Left ventricle myocardium inferior (tissue), 1 donor: ENCODE data around the gene AFDN. TPM values are rescaled to one million over a fixed set of nuclear protein-coding genes. Genes with fewer than 3 reads are reported as not detected.

Experiments
- DNase-seq: peaks from one replicate; pipeline ENCODE4 v3.0.0-alpha.2; 2020
- H3K27ac ChIP-seq: fragments of 200-600 bp; replicated peaks from 2 replicates; pipeline ENCODE4 v1.8.0; 2021
- H3K27me3 ChIP-seq: fragments of 200-600 bp; 2 replicates; pipeline ENCODE4 v1.8.0; 2021; ENCODE audit warnings: low read depth
- H3K36me3 ChIP-seq: fragments of 200-600 bp; 2 replicates; pipeline ENCODE4 v1.8.0; 2021
- H3K4me1 ChIP-seq: fragments of 200-600 bp; 2 replicates; pipeline ENCODE4 v1.8.0; 2021
- H3K4me3 ChIP-seq: fragments of 200-600 bp; 2 replicates; pipeline ENCODE4 v1.8.0; 2021; ENCODE audit warnings: mild to moderate bottlenecking, moderate library complexity
- H3K9me3 ChIP-seq: fragments of 200-600 bp; replicated peaks from 2 replicates; pipeline ENCODE4 v1.8.0; 2021
- intact Hi-C: fragments of 100-400 bp; cut with micrococcal nuclease; formaldehyde crosslinking; loops from one replicate; pipeline ENCODE4 v1.11.0; 2022
- total RNA-seq: library from RNA; stranded (reverse); fragmentation: NEBNext Ultra II Directional; extraction: Animal tissue kit (Norgen Biotek cat#: 25700); gene quantifications from one replicate; pipeline ENCODE4 v1.2.1, GENCODE V29; 2021
- TF ChIP-seq, protein P1 (sequence below): fragments of 200-600 bp; IDR thresholded peaks from 2 replicates; pipeline ENCODE4 v1.8.0; 2021; ENCODE audit warnings: antibody characterized with exemption, mild to moderate bottlenecking, borderline replicate concordance
- donor health status: DM: no; HTN: yes; CAD: no; lungs with severe emphysema.

Gene AFDN
- total RNA-seq, 1 donor from 2014 or later, result 54.9 TPM

DNA sequence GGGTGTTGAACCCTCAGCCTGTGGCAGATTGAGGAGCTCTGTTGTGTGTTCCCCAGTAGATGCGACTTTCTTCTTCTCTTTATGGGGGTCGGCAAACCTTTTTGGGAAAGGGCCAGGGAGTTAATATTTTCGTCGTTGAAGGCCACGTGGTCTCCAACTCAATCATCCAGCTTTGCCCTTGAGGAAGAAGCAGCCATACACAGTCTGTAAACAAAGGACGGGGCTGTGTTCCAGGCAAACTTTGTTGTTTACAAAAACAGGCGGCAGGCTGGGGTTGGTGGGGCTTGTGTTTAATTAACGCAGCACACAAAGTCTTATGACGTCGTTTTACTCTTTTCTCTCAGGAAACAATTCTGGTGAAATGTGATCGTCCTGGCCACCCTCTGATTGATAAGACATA lies 190.9 kb downstream of the AFDN start:
- H3K9me3 ChIP-seq, result no peaks in the 10 kb centered on the region
- TF ChIP-seq, protein P1, sequence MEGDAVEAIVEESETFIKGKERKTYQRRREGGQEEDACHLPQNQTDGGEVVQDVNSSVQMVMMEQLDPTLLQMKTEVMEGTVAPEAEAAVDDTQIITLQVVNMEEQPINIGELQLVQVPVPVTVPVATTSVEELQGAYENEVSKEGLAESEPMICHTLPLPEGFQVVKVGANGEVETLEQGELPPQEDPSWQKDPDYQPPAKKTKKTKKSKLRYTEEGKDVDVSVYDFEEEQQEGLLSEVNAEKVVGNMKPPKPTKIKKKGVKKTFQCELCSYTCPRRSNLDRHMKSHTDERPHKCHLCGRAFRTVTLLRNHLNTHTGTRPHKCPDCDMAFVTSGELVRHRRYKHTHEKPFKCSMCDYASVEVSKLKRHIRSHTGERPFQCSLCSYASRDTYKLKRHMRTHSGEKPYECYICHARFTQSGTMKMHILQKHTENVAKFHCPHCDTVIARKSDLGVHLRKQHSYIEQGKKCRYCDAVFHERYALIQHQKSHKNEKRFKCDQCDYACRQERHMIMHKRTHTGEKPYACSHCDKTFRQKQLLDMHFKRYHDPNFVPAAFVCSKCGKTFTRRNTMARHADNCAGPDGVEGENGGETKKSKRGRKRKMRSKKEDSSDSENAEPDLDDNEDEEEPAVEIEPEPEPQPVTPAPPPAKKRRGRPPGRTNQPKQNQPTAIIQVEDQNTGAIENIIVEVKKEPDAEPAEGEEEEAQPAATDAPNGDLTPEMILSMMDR, result no peak
- H3K4me1 ChIP-seq, result peaks cover 24% of the 10 kb centered on the region
- no peak for DNase-seq
- no peak overlapping the region for H3K4me3 ChIP-seq
- intact Hi-C loops, result no loop called here
- H3K27ac ChIP-seq, result no peak overlapping the region
- H3K36me3 ChIP-seq, result no peaks in the 10 kb centered on the region
- H3K27me3 ChIP-seq, result no peaks in the 10 kb centered on the region

DNA sequence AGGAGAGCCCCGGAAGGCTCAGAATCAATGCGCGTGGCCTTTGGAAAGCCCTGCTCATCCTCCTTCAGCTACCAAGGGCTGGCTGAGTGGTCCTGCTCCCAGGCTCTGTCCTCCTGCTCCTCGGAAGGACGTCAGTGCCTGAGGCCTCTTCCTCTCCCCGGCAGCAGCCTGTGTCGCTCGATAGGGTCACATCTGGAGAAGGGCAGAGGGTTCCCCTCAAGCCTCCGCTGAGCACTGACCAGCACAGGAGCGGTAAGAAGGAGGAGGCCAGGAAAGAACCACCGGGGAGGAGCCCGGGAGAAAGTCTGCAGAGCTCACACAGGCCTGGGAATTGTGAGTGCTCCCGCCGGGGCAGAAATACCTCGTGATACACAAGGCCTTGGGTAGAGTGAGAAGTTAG lies 192.0 kb downstream of the AFDN start:
- intact Hi-C loops, result no loop called here
- Histone ChIP-seq H3K27me3 (no peaks in the 10 kb centered on the region), H3K9me3 (no peaks in the 10 kb centered on the region), H3K36me3 (no peaks in the 10 kb centered on the region), H3K4me1 (peaks cover 21% of the 10 kb centered on the region), H3K27ac (no peak overlapping the region), H3K4me3 (no peak overlapping the region)
- TF ChIP-seq, protein P1, result no peak
- no peak for DNase-seq

DNA sequence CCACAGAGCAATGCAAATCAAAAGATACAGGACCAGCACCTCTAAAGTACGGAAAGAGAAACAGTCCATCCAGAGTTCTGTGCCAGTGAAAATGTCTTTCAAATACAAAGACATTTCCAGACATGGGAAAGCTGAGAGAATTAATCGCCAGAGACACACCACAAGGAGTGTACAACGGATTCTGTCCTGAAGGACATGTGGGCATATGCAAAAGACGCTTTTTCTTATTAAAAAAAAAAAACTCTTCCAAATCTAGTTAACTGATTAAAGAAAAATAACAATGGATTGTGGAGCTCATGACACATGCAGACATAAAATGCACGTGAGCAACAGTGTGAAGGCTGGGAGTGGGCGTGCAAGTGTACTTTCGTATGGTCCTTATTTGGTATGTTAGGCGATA lies 193.5 kb downstream of the AFDN start:
- H3K27me3 ChIP-seq, result no peaks in the 10 kb centered on the region
- no peaks in the 10 kb centered on the region for H3K36me3 ChIP-seq
- no peak for DNase-seq
- TF ChIP-seq, protein P1, result no peak
- H3K9me3 ChIP-seq, result no peaks in the 10 kb centered on the region
- H3K4me3 ChIP-seq, result no peak overlapping the region
- intact Hi-C loops, result no loop called here
- peaks cover 9% of the 10 kb centered on the region for H3K4me1 ChIP-seq
- H3K27ac ChIP-seq, result no peak overlapping the region

DNA sequence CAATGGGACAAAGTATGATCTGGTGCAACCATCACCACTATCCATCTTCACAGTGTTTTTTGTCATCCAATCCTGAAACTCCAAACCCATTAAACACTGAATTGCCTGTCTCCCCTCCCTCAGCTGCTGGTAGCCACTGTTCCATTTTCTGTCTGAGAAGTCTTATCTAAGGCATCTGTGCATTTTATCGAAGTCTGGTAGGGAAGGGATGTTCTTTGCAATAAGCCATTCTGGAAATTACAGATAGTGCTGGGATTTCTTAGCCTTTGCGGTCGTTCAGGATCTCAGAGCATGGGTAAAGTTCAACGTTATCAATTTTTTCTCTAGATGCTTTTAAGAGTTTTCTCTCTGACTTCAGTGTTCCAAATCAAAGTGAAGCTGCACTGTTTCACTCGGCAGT lies 194.9 kb downstream of the AFDN start:
- Histone ChIP-seq H3K4me3 (no peak overlapping the region), H3K36me3 (no peaks in the 10 kb centered on the region), H3K9me3 (no peaks in the 10 kb centered on the region), H3K27ac (no peak overlapping the region), H3K4me1 (peaks cover 6% of the 10 kb centered on the region), H3K27me3 (no peaks in the 10 kb centered on the region)
- TF ChIP-seq, protein P1, result no peak
- no peak for DNase-seq
- intact Hi-C loops, result no loop called here

Other genes starting within 250 kb of the AFDN start
- 0.22 TPM for gene KIF25, start 170.8 kb downstream of the AFDN start, total RNA-seq